ENCODE data around the gene RALGAPA1. TPM values are rescaled to one million over a fixed set of nuclear protein-coding genes. Genes with fewer than 3 reads are reported as not detected.

Gene RALGAPA1
- total and polyA plus RNA-seq, 2 of the 13 experiments (the other 11 are each of a cell fraction or from before 2014, with no cell fraction given), result 65.0 to 89.2 TPM

DNA sequence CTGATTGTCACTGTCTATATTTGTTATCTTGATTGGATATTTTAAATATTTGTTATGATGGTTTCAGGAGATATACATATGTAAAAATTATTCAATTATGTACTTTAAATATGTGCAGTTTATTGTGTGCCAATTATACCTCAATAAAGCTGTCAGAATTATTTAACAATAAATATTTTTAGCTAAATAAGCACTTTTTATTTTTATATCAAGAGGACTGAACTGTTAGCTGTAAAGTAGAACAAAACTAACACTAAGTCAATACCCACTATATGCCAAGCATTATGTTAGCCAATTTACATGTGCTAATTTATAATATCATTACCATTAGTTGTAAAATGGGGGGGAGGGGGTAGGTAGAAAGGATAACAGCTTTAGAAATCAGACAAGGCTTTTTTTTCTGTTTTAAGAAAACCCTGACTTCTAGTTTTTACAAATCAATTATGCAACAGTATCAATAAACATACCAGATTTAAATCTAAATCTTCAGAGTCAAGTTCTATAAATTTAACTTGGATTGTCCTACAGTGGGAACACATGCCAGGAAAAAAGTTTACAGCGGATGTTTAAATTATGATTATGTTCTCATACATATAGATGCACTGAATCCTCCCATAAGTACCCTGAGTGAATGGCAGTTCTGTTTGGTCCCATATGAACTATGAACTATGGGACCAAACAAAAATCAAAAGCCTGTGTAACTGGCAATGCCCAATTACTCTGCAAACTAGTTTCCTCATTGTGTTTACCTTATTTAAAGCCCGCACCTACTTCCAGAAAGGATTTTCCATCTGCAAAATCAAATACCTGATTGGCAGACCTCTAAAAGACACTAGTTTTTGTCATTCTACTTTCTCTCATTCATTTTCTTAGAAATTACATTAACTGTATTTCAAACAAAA is 2.8 kb downstream of the RALGAPA1 start (continued):
- TF ChIP-seq PHF5A (CRISPR knock-in tag; IDR thresholded peaks at IDR 0.05; ENCODE audit: low read depth, unreplicated experiment) (no peak), ARHGAP35 (CRISPR knock-in tag; IDR thresholded peaks at IDR 0.05; ENCODE audit: borderline replicate concordance) (no peak), SIX4 (CRISPR knock-in tag; IDR thresholded peaks at IDR 0.05) (no peak), HMG20A (CRISPR knock-in tag; IDR thresholded peaks at IDR 0.05; ENCODE audit: borderline replicate concordance) (peak; percentile 82; the same call in 1 of the 2 replicates), ZNF333 (CRISPR knock-in tag; IDR thresholded peaks at IDR 0.05; ENCODE audit: borderline replicate concordance) (no peak), ZNF788 (CRISPR knock-in tag; IDR thresholded peaks at IDR 0.05; ENCODE audit: borderline replicate concordance) (no peak), ZNF354B (CRISPR knock-in tag; IDR thresholded peaks at IDR 0.05) (no peak), ATF7 (IDR thresholded peaks at IDR 0.05) (no peak), ATF7 (CRISPR knock-in tag; IDR thresholded peaks at IDR 0.05) (no peak), ZFYVE20 (CRISPR knock-in tag; IDR thresholded peaks at IDR 0.05; ENCODE audit: borderline replicate concordance, low read depth) (no peak), MYC (CRISPR knock-in tag; IDR thresholded peaks at IDR 0.05; ENCODE audit: borderline replicate concordance) (no peak)
- TF ChIP-seq, protein P1, sequence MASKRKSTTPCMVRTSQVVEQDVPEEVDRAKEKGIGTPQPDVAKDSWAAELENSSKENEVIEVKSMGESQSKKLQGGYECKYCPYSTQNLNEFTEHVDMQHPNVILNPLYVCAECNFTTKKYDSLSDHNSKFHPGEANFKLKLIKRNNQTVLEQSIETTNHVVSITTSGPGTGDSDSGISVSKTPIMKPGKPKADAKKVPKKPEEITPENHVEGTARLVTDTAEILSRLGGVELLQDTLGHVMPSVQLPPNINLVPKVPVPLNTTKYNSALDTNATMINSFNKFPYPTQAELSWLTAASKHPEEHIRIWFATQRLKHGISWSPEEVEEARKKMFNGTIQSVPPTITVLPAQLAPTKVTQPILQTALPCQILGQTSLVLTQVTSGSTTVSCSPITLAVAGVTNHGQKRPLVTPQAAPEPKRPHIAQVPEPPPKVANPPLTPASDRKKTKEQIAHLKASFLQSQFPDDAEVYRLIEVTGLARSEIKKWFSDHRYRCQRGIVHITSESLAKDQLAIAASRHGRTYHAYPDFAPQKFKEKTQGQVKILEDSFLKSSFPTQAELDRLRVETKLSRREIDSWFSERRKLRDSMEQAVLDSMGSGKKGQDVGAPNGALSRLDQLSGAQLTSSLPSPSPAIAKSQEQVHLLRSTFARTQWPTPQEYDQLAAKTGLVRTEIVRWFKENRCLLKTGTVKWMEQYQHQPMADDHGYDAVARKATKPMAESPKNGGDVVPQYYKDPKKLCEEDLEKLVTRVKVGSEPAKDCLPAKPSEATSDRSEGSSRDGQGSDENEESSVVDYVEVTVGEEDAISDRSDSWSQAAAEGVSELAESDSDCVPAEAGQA (IDR thresholded peaks at IDR 0.05; ENCODE audit: low read depth), result no peak
- TF ChIP-seq, protein P1 (CRISPR knock-in tag; IDR thresholded peaks at IDR 0.05; ENCODE audit: borderline replicate concordance), result peak; percentile 86; the same call in 1 of the 2 replicates
- TF ChIP-seq, protein P2, sequence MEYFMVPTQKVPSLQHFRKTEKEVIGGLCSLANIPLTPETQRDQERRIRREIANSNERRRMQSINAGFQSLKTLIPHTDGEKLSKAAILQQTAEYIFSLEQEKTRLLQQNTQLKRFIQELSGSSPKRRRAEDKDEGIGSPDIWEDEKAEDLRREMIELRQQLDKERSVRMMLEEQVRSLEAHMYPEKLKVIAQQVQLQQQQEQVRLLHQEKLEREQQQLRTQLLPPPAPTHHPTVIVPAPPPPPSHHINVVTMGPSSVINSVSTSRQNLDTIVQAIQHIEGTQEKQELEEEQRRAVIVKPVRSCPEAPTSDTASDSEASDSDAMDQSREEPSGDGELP (IDR thresholded peaks at IDR 0.05; ENCODE audit: borderline replicate concordance, low read depth), result peak; percentile 27; the same call in 1 of the 2 replicates
- TF ChIP-seq, protein P3, sequence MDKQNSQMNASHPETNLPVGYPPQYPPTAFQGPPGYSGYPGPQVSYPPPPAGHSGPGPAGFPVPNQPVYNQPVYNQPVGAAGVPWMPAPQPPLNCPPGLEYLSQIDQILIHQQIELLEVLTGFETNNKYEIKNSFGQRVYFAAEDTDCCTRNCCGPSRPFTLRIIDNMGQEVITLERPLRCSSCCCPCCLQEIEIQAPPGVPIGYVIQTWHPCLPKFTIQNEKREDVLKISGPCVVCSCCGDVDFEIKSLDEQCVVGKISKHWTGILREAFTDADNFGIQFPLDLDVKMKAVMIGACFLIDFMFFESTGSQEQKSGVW (CRISPR knock-in tag; IDR thresholded peaks at IDR 0.05; ENCODE audit: borderline replicate concordance), result no peak
- TF ChIP-seq, protein P4, sequence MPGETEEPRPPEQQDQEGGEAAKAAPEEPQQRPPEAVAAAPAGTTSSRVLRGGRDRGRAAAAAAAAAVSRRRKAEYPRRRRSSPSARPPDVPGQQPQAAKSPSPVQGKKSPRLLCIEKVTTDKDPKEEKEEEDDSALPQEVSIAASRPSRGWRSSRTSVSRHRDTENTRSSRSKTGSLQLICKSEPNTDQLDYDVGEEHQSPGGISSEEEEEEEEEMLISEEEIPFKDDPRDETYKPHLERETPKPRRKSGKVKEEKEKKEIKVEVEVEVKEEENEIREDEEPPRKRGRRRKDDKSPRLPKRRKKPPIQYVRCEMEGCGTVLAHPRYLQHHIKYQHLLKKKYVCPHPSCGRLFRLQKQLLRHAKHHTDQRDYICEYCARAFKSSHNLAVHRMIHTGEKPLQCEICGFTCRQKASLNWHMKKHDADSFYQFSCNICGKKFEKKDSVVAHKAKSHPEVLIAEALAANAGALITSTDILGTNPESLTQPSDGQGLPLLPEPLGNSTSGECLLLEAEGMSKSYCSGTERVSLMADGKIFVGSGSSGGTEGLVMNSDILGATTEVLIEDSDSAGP (CRISPR knock-in tag; IDR thresholded peaks at IDR 0.05; ENCODE audit: borderline replicate concordance), result no peak
- TF ChIP-seq, protein P5, sequence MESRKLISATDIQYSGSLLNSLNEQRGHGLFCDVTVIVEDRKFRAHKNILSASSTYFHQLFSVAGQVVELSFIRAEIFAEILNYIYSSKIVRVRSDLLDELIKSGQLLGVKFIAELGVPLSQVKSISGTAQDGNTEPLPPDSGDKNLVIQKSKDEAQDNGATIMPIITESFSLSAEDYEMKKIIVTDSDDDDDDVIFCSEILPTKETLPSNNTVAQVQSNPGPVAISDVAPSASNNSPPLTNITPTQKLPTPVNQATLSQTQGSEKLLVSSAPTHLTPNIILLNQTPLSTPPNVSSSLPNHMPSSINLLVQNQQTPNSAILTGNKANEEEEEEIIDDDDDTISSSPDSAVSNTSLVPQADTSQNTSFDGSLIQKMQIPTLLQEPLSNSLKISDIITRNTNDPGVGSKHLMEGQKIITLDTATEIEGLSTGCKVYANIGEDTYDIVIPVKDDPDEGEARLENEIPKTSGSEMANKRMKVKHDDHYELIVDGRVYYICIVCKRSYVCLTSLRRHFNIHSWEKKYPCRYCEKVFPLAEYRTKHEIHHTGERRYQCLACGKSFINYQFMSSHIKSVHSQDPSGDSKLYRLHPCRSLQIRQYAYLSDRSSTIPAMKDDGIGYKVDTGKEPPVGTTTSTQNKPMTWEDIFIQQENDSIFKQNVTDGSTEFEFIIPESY (CRISPR knock-in tag; IDR thresholded peaks at IDR 0.05), result no peak
